ENCODE measurements around the gene SOST.

GRCh38 chr17:43721537-43722268, 36.9 kb downstream of the SOST start:
- TF ChIP-seq CTCF (conservative IDR thresholded peaks at IDR 0.05 in 1 of 2, IDR thresholded peaks at IDR 0.05 in 1 of 2; ENCODE audit: low read depth in 1 of 2, low read length in 2 of 2) (no peak), EZH2 (IDR thresholded peaks at IDR 0.05; ENCODE audit: low read length, missing control alignments) (no peak)

All from fibroblast of lung (primary cell).